CD4-positive, alpha-beta T cell treated with Interleukin-10 for 1 hour (primary cell): ENCODE data around the gene TGFBR3.

ENCODE experiments used
- DNase-seq: peaks from one replicate; pipeline ENCODE4 v3.0.0-alpha.2; 2020

The TGFBR3 gene

GRCh38 chr1:91774520-91775203, 111.3 kb downstream of the TGFBR3 start:
- DNase-seq, result no peak

- no peak for DNase-seq
Measured at GRCh38 chr1:91771717-91772116, 114.2 kb downstream of the TGFBR3 start.

- no peak for DNase-seq
Measured at GRCh38 chr1:91770667-91771268, 115.2 kb downstream of the TGFBR3 start.

GRCh38 chr1:91769742-91770141, 116.2 kb downstream of the TGFBR3 start:
- DNase-seq, result no peak

- DNase-seq, result no peak
Measured at GRCh38 chr1:91768786-91769725, 116.9 kb downstream of the TGFBR3 start.

- DNase-seq, result no peak
Measured at GRCh38 chr1:91768120-91768519, 117.8 kb downstream of the TGFBR3 start.

GRCh38 chr1:91766883-91767282, 119.1 kb downstream of the TGFBR3 start:
- DNase-seq, result no peak

- no peak for DNase-seq
Measured at GRCh38 chr1:91765880-91766443, 120.0 kb downstream of the TGFBR3 start.

- no peak for DNase-seq
Measured at GRCh38 chr1:91765293-91765692, 120.7 kb downstream of the TGFBR3 start.

GRCh38 chr1:91764471-91765115, 121.4 kb downstream of the TGFBR3 start:
- DNase-seq, result no peak

- DNase-seq, result no peak
Measured at GRCh38 chr1:91763252-91763651, 122.7 kb downstream of the TGFBR3 start.

GRCh38 chr1:91761295-91761721, 124.6 kb downstream of the TGFBR3 start:
- no peak for DNase-seq

- no peak for DNase-seq
Measured at GRCh38 chr1:91760512-91760911, 125.4 kb downstream of the TGFBR3 start.

GRCh38 chr1:91759076-91759475, 126.9 kb downstream of the TGFBR3 start:
- DNase-seq, result no peak

GRCh38 chr1:91757763-91758460, 128.0 kb downstream of the TGFBR3 start:
- no peak for DNase-seq

GRCh38 chr1:91755702-91756287, 130.2 kb downstream of the TGFBR3 start:
- no peak for DNase-seq

GRCh38 chr1:91754816-91755580, 131.0 kb downstream of the TGFBR3 start:
- no peak for DNase-seq

GRCh38 chr1:91754348-91754747, 131.6 kb downstream of the TGFBR3 start:
- no peak for DNase-seq

- no peak for DNase-seq
Measured at GRCh38 chr1:91753878-91754277, 132.1 kb downstream of the TGFBR3 start.

GRCh38 chr1:91752324-91752723, 133.6 kb downstream of the TGFBR3 start:
- DNase-seq, result no peak

GRCh38 chr1:91751275-91751674, 134.7 kb downstream of the TGFBR3 start:
- DNase-seq, result no peak
